ENCODE measurements around the gene ATP5F1D. TPM values are rescaled to one million over a fixed set of nuclear protein-coding genes. Genes with fewer than 3 reads are reported as not detected.
A peak's percentile ranks its signal among the peaks of the same experiment; 100 is the strongest.

The ATP5F1D gene
- total and polyA plus RNA-seq, 2 of the 13 experiments (the other 11 are each of a cell fraction or from before 2014, with no cell fraction given), result 39.4 to 78.7 TPM

DNA sequence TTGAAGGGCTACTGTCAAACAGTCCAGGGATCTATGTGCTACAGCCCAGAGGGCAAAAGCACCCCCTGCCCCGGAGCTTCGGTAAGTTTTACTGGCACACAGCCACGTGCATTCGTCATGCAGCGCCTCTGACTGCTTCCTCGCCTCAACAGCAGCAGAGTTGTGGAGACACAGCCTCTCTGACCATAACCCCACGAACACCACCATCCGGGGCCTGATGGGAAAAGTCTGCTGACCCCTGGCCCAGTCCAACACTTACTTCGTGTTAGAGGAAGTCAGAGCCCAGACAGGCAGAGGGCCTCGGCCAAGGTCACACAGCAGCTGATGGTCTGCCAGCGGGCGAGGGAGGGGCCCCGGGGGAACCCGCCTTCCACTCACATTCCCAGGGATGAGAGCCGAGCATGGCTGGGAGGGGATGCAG is 8.9 kb upstream of the ATP5F1D start:
- no peaks in the 10 kb centered on the region for H3K79me2 ChIP-seq (ENCODE audit: insufficient read depth, low read length)
- no TSS peak for BruUV-seq (replicated peaks)
- TF ChIP-seq JUND (CRISPR knock-in tag; IDR thresholded peaks at IDR 0.05) (0 out of 2 replicates have a peak, but pooled peaks have one; percentile 16), ZNF232 (CRISPR knock-in tag; IDR thresholded peaks at IDR 0.05; ENCODE audit: borderline replicate concordance) (no peak), ZNF589 (CRISPR knock-in tag; conservative IDR thresholded peaks at IDR 0.05) (0 out of 2 replicates have a peak, but pooled peaks have one; percentile 26), ZBTB38 (CRISPR knock-in tag; IDR thresholded peaks at IDR 0.05) (peak; percentile 51; the same call in 1 of the 2 replicates), ZNF788 (CRISPR knock-in tag; IDR thresholded peaks at IDR 0.05; ENCODE audit: borderline replicate concordance) (no peak), TCF7L2 (IDR thresholded peaks at IDR 0.05; ENCODE audit: low read depth, low read length) (no peak), BCLAF1 (IDR thresholded peaks at IDR 0.05) (no peak), TBX2 (CRISPR knock-in tag; IDR thresholded peaks at IDR 0.05; ENCODE audit: borderline replicate concordance) (peak; percentile 51), SKIL (CRISPR knock-in tag; IDR thresholded peaks at IDR 0.05; ENCODE audit: borderline replicate concordance) (peak; percentile 76), ASH2L (IDR thresholded peaks at IDR 0.05; ENCODE audit: insufficient read length, low read depth, low read length) (no peak), THAP11 (CRISPR knock-in tag; IDR thresholded peaks at IDR 0.05) (no peak)
- TF ChIP-seq, protein P1, sequence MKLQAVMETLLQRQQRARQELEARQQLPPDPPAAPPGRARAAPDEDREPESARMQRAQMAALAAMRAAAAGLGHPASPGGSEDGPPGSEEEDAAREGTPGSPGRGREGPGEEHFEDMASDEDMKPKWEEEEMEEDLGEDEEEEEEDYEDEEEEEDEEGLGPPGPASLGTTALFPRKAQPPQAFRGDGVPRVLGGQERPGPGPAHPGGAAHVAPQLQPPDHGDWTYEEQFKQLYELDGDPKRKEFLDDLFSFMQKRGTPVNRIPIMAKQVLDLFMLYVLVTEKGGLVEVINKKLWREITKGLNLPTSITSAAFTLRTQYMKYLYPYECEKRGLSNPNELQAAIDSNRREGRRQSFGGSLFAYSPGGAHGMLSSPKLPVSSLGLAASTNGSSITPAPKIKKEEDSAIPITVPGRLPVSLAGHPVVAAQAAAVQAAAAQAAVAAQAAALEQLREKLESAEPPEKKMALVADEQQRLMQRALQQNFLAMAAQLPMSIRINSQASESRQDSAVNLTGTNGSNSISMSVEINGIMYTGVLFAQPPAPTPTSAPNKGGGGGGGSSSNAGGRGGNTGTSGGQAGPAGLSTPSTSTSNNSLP (IDR thresholded peaks at IDR 0.05; ENCODE audit: low read depth, low read length), result no peak
- TF ChIP-seq, protein P2, sequence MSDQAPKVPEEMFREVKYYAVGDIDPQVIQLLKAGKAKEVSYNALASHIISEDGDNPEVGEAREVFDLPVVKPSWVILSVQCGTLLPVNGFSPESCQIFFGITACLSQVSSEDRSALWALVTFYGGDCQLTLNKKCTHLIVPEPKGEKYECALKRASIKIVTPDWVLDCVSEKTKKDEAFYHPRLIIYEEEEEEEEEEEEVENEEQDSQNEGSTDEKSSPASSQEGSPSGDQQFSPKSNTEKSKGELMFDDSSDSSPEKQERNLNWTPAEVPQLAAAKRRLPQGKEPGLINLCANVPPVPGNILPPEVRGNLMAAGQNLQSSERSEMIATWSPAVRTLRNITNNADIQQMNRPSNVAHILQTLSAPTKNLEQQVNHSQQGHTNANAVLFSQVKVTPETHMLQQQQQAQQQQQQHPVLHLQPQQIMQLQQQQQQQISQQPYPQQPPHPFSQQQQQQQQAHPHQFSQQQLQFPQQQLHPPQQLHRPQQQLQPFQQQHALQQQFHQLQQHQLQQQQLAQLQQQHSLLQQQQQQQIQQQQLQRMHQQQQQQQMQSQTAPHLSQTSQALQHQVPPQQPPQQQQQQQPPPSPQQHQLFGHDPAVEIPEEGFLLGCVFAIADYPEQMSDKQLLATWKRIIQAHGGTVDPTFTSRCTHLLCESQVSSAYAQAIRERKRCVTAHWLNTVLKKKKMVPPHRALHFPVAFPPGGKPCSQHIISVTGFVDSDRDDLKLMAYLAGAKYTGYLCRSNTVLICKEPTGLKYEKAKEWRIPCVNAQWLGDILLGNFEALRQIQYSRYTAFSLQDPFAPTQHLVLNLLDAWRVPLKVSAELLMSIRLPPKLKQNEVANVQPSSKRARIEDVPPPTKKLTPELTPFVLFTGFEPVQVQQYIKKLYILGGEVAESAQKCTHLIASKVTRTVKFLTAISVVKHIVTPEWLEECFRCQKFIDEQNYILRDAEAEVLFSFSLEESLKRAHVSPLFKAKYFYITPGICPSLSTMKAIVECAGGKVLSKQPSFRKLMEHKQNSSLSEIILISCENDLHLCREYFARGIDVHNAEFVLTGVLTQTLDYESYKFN (CRISPR knock-in tag; conservative IDR thresholded peaks at IDR 0.05), result 0 out of 2 replicates have a peak, but pooled peaks have one; percentile 24

More for the DNA sequence above, 8.9 kb upstream of the ATP5F1D start:
- Histone ChIP-seq H3K27me3 (ENCODE audit: control insufficient read depth in 1 of 2, insufficient read depth in 2 of 2, low read length in 2 of 2) (no peaks in the 10 kb centered on the region), H2AFZ (ENCODE audit: low read length) (no peak overlapping the region), H3K9ac (ENCODE audit: insufficient read depth, low read depth, low read length) (no peak overlapping the region), H3K4me1 (ENCODE audit: insufficient read depth, low read length) (peaks cover 24% of the 10 kb centered on the region), H3K36me3 (replicated peaks in 1 of 2; ENCODE audit: control insufficient read depth in 1 of 2, insufficient read depth in 2 of 2, low read length in 2 of 2) (peaks cover 0 to 3% of the 10 kb centered on the region in 2 experiments; a peak in 1 of 5 replicates), H3K27ac (ENCODE audit: extremely low read length, insufficient read depth, low read length) (peak overlapping the region; percentile 39), H3K4me3 (replicated peaks in 1 of 3; ENCODE audit: insufficient read depth in 1 of 3, low read depth in 2 of 3, low read length in 3 of 3) (no peak overlapping the region), H3K4me2 (ENCODE audit: low read depth, low read length) (peak overlapping the region; percentile 31), H4K20me1 (ENCODE audit: insufficient read depth, low read length) (no peaks in the 10 kb centered on the region), H3K9me3 (ENCODE audit: low read length) (no peaks in the 10 kb centered on the region)
- CTCF ChIA-PET (ENCODE audit: low intra/inter-chr PET ratio, low total read pairs), result no interaction called here
- no CpG with 5 or more reads among the region's 15 CpGs for WGBS (ENCODE audit: low lambda C conversion rate)
- FAIRE-seq, result no peak
- no peak for DNase-seq (ENCODE audit: low spot score)
- peak; percentile 14 for ATAC-seq
- POLR2A ChIA-PET, result interaction anchor here (0.6 to 1.3 kb wide), 4 partner anchors 9 to 56 kb away, joined by 3 to 4 read pairs (median 3); partner anchors contain the start of gene ATP5F1D
- in situ Hi-C loops (cut with HindIII; ENCODE audit: extremely low pct_ligation_motif_present, low pct_unique_long_range_greater_than_20kb) (no loop called here), intact Hi-C loops (cut with micrococcal nuclease; ENCODE audit: unreplicated experiment) (no loop called here)

Measured in HepG2 (cell line).